ENCODE data around the gene CD19.

GRCh38 chr16:28935924-28936783 is 4.4 kb downstream of the CD19 start:
- TF ChIP-seq, protein P1, sequence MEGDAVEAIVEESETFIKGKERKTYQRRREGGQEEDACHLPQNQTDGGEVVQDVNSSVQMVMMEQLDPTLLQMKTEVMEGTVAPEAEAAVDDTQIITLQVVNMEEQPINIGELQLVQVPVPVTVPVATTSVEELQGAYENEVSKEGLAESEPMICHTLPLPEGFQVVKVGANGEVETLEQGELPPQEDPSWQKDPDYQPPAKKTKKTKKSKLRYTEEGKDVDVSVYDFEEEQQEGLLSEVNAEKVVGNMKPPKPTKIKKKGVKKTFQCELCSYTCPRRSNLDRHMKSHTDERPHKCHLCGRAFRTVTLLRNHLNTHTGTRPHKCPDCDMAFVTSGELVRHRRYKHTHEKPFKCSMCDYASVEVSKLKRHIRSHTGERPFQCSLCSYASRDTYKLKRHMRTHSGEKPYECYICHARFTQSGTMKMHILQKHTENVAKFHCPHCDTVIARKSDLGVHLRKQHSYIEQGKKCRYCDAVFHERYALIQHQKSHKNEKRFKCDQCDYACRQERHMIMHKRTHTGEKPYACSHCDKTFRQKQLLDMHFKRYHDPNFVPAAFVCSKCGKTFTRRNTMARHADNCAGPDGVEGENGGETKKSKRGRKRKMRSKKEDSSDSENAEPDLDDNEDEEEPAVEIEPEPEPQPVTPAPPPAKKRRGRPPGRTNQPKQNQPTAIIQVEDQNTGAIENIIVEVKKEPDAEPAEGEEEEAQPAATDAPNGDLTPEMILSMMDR (IDR thresholded peaks at IDR 0.05; ENCODE audit: low read depth, low read length): no peak
- TF ChIP-seq POLR2A (IDR thresholded peaks at IDR 0.05; ENCODE audit: extremely low read depth, insufficient read length): peak; percentile 20
- TF ChIP-seq, protein P2, sequence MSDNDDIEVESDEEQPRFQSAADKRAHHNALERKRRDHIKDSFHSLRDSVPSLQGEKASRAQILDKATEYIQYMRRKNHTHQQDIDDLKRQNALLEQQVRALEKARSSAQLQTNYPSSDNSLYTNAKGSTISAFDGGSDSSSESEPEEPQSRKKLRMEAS (IDR thresholded peaks at IDR 0.05; ENCODE audit: low read depth, low read length): no peak

Data from NB4 (cell line).